Kidney epithelial cell (primary cell): ENCODE measurements around the gene ANKRD33B. TPM values are rescaled to one million over a fixed set of nuclear protein-coding genes. Genes with fewer than 3 reads are reported as not detected.
"Not testable (repeated sequence)": the region's sequence is repeated elsewhere in the genome, so short reads cannot be mapped to it uniquely, and the experiment has no call there.

Source experiments
- DNase-seq: peaks from one replicate; pipeline ENCODE4 v3.0.0-alpha.2; 2010; ENCODE audit warnings: low read depth
- H3K27me3 ChIP-seq: 2 replicates; pipeline ENCODE4 v1.6.0; 2011; ENCODE audit warnings: low read length; ENCODE audit not compliant: control insufficient read depth, insufficient read depth
- H3K36me3 ChIP-seq: 2 replicates; pipeline ENCODE4 v1.5.1; 2011; ENCODE audit warnings: low read length; ENCODE audit not compliant: control insufficient read depth, insufficient read depth
- H3K4me3 ChIP-seq: 2 replicates; pipeline ENCODE4 v1.5.1; 2011; ENCODE audit warnings: low read depth, mild to moderate bottlenecking, control low read depth, low read length
- total RNA-seq: library from RNA; depleted of rRNA; stranded (reverse); fragments of >200 nt; gene quantifications from 2 replicates; pipeline ENCODE4 v1.2.3, GENCODE V29; 2015
- TF ChIP-seq, protein P1 (sequence below): IDR thresholded peaks from 2 replicates; pipeline ENCODE4 v1.5.1; 2011; ENCODE audit warnings: mild to moderate bottlenecking, moderate library complexity, low read length, control low read depth, inconsistent platforms; ENCODE audit not compliant: insufficient read depth, poor library complexity, severe bottlenecking

The ANKRD33B gene
- total RNA-seq, 1 donor from 2014 or later = 5.0 TPM

GRCh38 chr5:10564838-10565784 is 1.2 kb downstream of the ANKRD33B start:
- H3K4me3 ChIP-seq = peak overlapping the region; percentile 78
- DNase-seq = no peak

GRCh38 chr5:10565785-10566542 is 2.1 kb downstream of the ANKRD33B start:
- TF ChIP-seq, protein P1, sequence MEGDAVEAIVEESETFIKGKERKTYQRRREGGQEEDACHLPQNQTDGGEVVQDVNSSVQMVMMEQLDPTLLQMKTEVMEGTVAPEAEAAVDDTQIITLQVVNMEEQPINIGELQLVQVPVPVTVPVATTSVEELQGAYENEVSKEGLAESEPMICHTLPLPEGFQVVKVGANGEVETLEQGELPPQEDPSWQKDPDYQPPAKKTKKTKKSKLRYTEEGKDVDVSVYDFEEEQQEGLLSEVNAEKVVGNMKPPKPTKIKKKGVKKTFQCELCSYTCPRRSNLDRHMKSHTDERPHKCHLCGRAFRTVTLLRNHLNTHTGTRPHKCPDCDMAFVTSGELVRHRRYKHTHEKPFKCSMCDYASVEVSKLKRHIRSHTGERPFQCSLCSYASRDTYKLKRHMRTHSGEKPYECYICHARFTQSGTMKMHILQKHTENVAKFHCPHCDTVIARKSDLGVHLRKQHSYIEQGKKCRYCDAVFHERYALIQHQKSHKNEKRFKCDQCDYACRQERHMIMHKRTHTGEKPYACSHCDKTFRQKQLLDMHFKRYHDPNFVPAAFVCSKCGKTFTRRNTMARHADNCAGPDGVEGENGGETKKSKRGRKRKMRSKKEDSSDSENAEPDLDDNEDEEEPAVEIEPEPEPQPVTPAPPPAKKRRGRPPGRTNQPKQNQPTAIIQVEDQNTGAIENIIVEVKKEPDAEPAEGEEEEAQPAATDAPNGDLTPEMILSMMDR = no peak
- H3K4me3 ChIP-seq = peak overlapping the region; percentile 78
- H3K27me3 ChIP-seq = no peaks in the 10 kb centered on the region
- no peaks in the 10 kb centered on the region for H3K36me3 ChIP-seq
- DNase-seq = no peak

More at GRCh38 chr5:10564838-10565784, 1.2 kb downstream of the ANKRD33B start:
- TF ChIP-seq, protein P1 = no peak
- Histone ChIP-seq H3K36me3 (no peaks in the 10 kb centered on the region), H3K27me3 (no peaks in the 10 kb centered on the region)

DNA sequence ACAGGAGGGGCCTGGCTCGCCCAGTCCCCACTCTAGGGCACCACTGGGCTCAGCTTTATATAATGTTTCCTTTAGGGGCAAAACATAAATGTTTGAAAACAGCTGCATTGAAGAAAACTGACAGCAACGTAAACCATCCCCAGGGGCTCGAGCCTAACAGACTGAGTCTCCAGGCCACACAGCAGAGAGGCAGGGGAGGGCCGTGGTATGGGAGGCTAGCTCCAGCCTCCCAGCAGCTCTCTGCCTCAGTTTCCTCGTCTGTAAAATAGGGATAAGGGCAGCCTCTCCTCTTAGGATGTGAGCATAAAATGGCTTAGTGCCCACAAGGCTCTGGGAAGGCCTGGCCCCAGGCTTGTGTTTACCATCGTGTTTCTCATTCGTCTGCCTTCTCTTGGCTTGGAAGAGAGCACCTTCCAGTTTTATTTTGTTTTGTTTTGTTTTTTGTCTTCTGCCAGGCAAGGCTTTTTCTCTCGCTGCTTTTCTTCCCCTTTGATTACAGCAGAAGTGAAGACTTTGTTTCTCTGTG is 2.7 kb downstream of the ANKRD33B start:
- TF ChIP-seq, protein P1 = no peak
- DNase-seq = no peak
- no peak overlapping the region for H3K4me3 ChIP-seq
- no peaks in the 10 kb centered on the region for H3K36me3 ChIP-seq
- no peaks in the 10 kb centered on the region for H3K27me3 ChIP-seq

- no peak for DNase-seq
- Histone ChIP-seq H3K4me3 (no peak overlapping the region), H3K27me3 (no peaks in the 10 kb centered on the region), H3K36me3 (no peaks in the 10 kb centered on the region)
- TF ChIP-seq, protein P1 = no peak
Measured at GRCh38 chr5:10567121-10567591, 3.3 kb downstream of the ANKRD33B start.

DNA sequence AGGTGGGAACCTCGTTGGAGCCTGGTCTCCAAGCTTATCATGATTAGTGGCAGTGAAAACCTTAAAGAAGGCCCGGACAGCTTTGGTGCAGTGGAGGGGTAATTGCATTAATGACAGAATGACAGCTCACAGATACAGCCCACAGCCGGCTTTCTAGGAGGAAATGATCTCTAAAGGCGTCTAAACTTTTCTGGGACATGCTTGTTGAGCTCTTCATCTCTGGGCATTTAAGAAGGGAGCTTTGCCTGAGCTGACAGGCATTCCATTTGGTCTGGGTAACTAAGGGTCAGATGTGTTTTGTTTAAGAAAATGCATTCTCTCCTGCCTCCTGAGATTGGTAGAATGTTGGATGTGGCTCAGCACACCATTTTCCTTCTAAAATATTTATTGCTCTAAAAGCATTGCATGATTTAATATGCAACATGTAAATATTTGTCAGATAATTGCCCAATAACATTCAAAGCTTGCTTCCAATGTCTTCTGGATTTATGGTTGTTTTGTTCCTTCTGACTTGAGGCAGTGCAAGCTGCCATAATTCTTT is 4.0 kb downstream of the ANKRD33B start:
- H3K27me3 ChIP-seq = no peaks in the 10 kb centered on the region

DNA sequence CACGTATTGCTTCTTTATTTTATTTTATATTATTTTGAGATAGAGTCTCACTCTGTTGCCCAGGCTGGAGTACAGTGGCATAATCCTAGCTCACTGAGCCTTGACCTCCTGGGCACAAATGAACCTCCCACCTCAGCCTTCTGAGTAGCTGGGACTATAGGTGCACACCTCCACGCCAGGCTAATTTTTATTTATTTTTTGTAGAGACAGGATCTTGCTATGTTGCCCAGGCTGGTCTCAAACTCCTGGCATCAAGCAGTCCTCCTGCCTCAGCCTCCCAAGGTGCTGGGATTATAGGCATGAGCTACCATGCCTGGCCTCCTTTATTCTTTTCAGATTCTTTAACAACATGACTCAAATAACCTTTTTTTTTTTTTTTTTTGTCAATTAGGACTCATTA is 6.7 kb downstream of the ANKRD33B start:
- not testable (repeated sequence) for H3K4me3 ChIP-seq, DNase-seq, H3K27me3 ChIP-seq, H3K36me3 ChIP-seq

More for the DNA sequence above, 4.0 kb downstream of the ANKRD33B start:
- TF ChIP-seq, protein P1 = no peak
- no peak for DNase-seq
- Histone ChIP-seq H3K36me3 (no peaks in the 10 kb centered on the region), H3K4me3 (no peak overlapping the region)
